ENCODE measurements around the gene KCNA3.

Gene KCNA3

DNA sequence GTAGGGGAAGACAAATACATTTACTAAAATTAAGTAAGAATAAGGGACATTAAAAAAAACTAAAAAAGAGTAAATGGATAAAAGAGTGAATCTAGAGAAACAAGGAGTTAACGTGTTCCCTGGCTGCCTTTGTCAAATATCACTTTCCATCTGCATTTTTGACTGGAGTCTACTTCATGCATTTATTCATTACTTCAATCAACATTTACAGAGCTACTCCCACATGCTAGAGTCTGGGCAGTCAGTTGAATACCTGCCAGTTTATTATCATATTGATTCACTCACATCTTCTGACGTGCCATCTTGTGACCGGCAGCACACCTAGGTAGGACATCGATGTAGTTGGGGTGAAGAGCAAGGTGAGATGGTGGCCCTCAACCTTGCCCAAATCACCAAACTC is 35.6 kb upstream of the KCNA3 start:
- TF ChIP-seq, protein P1, sequence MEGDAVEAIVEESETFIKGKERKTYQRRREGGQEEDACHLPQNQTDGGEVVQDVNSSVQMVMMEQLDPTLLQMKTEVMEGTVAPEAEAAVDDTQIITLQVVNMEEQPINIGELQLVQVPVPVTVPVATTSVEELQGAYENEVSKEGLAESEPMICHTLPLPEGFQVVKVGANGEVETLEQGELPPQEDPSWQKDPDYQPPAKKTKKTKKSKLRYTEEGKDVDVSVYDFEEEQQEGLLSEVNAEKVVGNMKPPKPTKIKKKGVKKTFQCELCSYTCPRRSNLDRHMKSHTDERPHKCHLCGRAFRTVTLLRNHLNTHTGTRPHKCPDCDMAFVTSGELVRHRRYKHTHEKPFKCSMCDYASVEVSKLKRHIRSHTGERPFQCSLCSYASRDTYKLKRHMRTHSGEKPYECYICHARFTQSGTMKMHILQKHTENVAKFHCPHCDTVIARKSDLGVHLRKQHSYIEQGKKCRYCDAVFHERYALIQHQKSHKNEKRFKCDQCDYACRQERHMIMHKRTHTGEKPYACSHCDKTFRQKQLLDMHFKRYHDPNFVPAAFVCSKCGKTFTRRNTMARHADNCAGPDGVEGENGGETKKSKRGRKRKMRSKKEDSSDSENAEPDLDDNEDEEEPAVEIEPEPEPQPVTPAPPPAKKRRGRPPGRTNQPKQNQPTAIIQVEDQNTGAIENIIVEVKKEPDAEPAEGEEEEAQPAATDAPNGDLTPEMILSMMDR (IDR thresholded peaks at IDR 0.05; ENCODE audit: borderline replicate concordance, insufficient read depth, low read depth, low read length): no peak

DNA sequence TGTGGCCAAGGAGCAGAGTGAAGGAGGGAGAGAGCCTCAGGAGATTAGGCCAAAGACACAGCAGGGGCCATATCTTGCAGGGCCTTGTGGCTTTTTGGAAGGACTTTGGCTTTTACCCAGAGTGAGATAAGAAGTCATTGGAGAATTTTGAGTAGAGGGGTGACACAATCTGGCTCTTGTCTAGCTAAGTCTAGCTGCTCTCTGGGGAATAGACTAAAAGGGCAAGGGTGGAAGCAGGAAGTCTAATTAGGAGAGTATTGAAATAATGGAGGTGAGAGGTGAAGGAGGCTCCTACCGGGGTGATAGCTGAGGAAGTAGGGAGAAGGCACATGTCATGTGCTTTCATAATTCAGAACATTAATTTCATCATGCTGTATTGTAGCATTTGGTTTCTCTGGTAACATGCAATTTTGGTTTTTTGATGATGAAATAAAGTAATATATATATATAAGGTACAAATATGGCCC is 34.3 kb upstream of the KCNA3 start:
- no peak overlapping the region for H3K4me3 ChIP-seq (ENCODE audit: low read depth, low read length)

More for the DNA sequence above, 35.6 kb upstream of the KCNA3 start:
- H3K4me3 ChIP-seq (ENCODE audit: low read depth, low read length): no peak overlapping the region

DNA sequence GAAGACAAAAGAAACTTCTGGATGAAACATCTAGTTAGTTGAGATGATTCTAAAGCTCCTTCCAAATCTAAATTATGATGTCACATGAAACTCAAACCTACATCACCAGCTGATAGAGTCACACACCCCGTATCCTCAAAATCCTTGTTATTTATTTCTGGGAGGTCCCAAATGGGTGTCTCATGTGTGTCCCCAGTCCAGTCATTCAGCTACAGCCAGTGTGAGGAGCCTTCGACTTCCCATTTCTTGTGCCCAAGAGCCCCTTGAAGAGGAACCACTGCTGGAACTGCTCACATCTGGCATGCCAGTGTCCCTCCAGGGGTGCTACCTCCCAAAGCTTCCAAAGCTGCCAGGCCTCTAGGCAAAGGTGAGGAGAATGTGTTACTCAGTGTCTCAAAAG is 32.5 kb upstream of the KCNA3 start:
- H3K4me3 ChIP-seq (ENCODE audit: low read depth, low read length): no peak overlapping the region
- TF ChIP-seq, protein P1 (IDR thresholded peaks at IDR 0.05; ENCODE audit: borderline replicate concordance, insufficient read depth, low read depth, low read length): no peak

More for the DNA sequence above, 34.3 kb upstream of the KCNA3 start:
- TF ChIP-seq, protein P1 (IDR thresholded peaks at IDR 0.05; ENCODE audit: borderline replicate concordance, insufficient read depth, low read depth, low read length): no peak

DNA sequence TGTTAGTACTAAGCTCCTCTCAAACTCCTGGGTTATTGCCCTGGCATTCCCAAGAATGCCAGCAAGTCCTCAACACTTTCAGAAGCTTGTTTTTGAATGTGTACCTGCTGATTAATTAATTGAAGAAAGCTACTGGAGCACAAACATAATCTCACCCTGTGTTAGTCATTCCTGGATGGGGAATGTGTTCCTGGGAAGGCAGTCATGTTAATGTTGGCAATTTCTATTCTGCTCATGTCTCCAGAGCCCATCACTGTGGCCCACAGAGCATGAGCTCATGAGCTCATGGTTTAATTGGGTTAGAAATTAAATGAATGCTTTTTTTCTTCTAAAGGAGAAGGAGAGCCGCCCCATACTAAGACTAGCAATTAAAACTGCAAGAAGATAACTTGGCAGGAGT is 31.9 kb upstream of the KCNA3 start:
- TF ChIP-seq, protein P1 (IDR thresholded peaks at IDR 0.05; ENCODE audit: borderline replicate concordance, insufficient read depth, low read depth, low read length): no peak
- no peak overlapping the region for H3K4me3 ChIP-seq (ENCODE audit: low read depth, low read length)

DNA sequence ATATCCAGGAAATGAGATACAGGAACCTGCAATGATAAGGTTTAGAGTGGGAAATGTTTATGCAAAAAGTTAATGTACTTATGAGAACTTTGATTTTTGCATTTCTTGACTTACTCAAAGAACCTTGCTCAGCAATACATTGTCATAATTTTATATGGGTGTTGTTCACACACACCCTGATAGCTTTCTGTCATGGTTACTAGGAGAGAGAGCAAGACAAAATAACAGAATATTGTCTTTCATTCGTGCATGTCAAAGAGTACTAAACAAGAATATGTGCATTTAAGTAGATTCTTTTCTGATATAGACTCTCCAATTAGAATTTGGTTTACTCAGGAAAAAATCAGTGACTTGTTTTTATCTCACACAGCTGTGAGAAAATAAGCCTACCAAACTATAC is 27.5 kb upstream of the KCNA3 start:
- H3K4me3 ChIP-seq (ENCODE audit: low read depth, low read length): no peak overlapping the region
- TF ChIP-seq, protein P1 (IDR thresholded peaks at IDR 0.05; ENCODE audit: borderline replicate concordance, insufficient read depth, low read depth, low read length): no peak

DNA sequence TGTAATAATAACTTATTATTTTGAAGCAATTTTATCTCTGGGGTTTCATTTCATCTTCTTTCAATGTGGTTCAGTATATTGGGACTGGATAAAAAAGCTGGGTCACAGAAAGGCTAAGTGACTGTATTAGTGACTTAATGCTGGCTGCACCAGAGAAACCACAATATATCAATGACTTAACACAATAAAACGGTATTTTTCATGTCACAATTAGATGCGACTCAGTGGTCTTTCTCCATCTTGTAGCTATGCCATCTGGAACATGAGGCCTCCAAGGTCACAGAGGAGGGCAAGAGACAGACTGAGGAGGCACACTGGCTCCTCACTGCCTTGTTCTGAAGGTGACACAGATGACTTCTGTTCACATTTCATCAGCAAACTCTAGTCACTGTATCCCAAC is 26.0 kb upstream of the KCNA3 start:
- no peak overlapping the region for H3K4me3 ChIP-seq (ENCODE audit: low read depth, low read length)
- TF ChIP-seq, protein P1 (IDR thresholded peaks at IDR 0.05; ENCODE audit: borderline replicate concordance, insufficient read depth, low read depth, low read length): no peak

DNA sequence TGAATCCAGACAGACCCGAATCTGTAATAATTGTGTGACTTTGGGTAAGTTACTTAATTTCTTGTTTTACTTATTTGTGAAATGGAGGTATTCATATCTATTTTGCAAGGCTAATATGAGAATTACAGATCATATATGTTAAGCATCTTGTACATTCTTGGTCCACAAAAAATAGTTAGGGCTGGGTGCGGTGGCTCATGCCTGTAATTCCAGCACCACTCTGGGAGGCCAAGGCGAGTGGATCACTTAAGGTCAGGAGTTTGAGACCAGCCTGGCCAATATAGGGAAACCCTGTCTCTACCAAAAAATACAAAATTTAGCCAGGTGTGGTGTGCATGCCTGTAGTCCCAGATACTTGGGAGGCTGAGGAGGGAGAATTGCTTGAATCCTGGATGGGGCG is 22.9 kb upstream of the KCNA3 start:
- no peak overlapping the region for H3K4me3 ChIP-seq (ENCODE audit: low read depth, low read length)
- TF ChIP-seq, protein P1 (IDR thresholded peaks at IDR 0.05; ENCODE audit: borderline replicate concordance, insufficient read depth, low read depth, low read length): no peak

Measured in GM12875 (cell line).